DMS153 (cell line): ENCODE data around the gene RDX.
"Not testable (repeated sequence)": the region's sequence is repeated elsewhere in the genome, so short reads cannot be mapped to it uniquely, and the experiment has no call there.

Source experiments
- DNase-seq: peaks from one replicate; lab custom pipeline; 2025; lab: John Stamatoyannopoulos, UW

The RDX gene

GRCh38 chr11:110296226-110297075, at the start of gene RDX:
TSS of gene RDX (minus strand) at chr11:110296614. CDS start at chr11:110279692, 16,922 bp downstream.
- peak; percentile 37 for DNase-seq

GRCh38 chr11:110345743-110346142, 49.3 kb upstream of the RDX start:
- DNase-seq = no peak

GRCh38 chr11:110340436-110340835, 44.0 kb upstream of the RDX start:
- DNase-seq = no peak

GRCh38 chr11:110339456-110340250, 43.2 kb upstream of the RDX start:
- no peak for DNase-seq

GRCh38 chr11:110338684-110339083, 42.3 kb upstream of the RDX start:
- no peak for DNase-seq

- DNase-seq = no peak
Observed at GRCh38 chr11:110337570-110338193, 41.3 kb upstream of the RDX start.

- DNase-seq = no peak
Observed at GRCh38 chr11:110336054-110336453, 39.6 kb upstream of the RDX start.

GRCh38 chr11:110335358-110335757, 38.9 kb upstream of the RDX start:
- DNase-seq = no peak

GRCh38 chr11:110331626-110332025, 35.2 kb upstream of the RDX start:
- no peak for DNase-seq

GRCh38 chr11:110329445-110329844, 33.0 kb upstream of the RDX start:
- DNase-seq = no peak

GRCh38 chr11:110327508-110327907, 31.1 kb upstream of the RDX start:
- DNase-seq = no peak

GRCh38 chr11:110323786-110324185, 27.4 kb upstream of the RDX start:
- no peak for DNase-seq

GRCh38 chr11:110319501-110319900, 23.1 kb upstream of the RDX start:
- no peak for DNase-seq

- no peak for DNase-seq
Observed at GRCh38 chr11:110318638-110319404, 22.4 kb upstream of the RDX start.

- peak; percentile 47 for DNase-seq
Observed at GRCh38 chr11:110317516-110317932, 21.1 kb upstream of the RDX start.

- no peak for DNase-seq
Observed at GRCh38 chr11:110314366-110315095, 18.1 kb upstream of the RDX start.

- DNase-seq = no peak
Observed at GRCh38 chr11:110312670-110313069, 16.3 kb upstream of the RDX start.

- no peak for DNase-seq
Observed at GRCh38 chr11:110311783-110312579, 15.6 kb upstream of the RDX start.

GRCh38 chr11:110308071-110308470, 11.7 kb upstream of the RDX start:
- DNase-seq = no peak

- DNase-seq = not testable (repeated sequence)
Observed at GRCh38 chr11:110306019-110306388, 9.6 kb upstream of the RDX start.
